ENCODE data around the gene STK32B. TPM values are rescaled to one million over a fixed set of nuclear protein-coding genes. Genes with fewer than 3 reads are reported as not detected.

Gene STK32B
- total RNA-seq, 1 experiment from 2014 or later: 11.6 TPM

DNA sequence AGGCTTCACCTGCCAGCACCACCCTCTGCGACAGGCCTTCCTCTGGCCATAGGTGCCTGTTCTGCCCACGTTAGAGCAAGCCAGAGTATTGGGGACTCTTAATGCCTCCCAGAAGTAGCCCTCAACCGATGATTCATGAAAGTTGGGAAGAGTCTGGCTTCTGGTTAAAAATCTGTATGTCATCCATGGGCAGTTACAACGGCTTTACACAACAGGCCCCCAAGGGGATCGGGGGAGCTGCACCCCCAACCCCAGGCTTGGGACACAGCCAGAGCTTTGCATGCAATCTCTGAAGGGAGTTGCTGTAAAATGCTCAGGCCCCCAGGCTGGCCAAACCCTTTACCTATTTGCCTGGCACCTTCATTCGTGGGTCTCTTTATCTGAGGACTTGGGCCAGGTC, 26.6 kb upstream of the STK32B start:
- no peaks in the 10 kb centered on the region for H3K27me3 ChIP-seq (ENCODE audit: control insufficient read depth, insufficient read depth, low read length)
- no peak for DNase-seq (ENCODE audit: low read depth, low spot score)
- intact Hi-C loops (cut with micrococcal nuclease; ENCODE audit: unreplicated experiment) (no loop called here), in situ Hi-C loops (cut with HindIII; ENCODE audit: low pct_unique_long_range_greater_than_20kb, low sequenced_read_pairs) (no loop called here)
- no peak for TF ChIP-seq REST (IDR thresholded peaks at IDR 0.05; ENCODE audit: insufficient read depth in 1 of 2, low read depth in 2 of 2, low read length in 1 of 2)
- no peak for TF ChIP-seq SIN3A (IDR thresholded peaks at IDR 0.05; ENCODE audit: borderline replicate concordance, insufficient read depth, low read depth, low read length)
- no peak for TF ChIP-seq TCF7L2 (IDR thresholded peaks at IDR 0.05; ENCODE audit: low read depth, low read length)
- TF ChIP-seq, protein P1, sequence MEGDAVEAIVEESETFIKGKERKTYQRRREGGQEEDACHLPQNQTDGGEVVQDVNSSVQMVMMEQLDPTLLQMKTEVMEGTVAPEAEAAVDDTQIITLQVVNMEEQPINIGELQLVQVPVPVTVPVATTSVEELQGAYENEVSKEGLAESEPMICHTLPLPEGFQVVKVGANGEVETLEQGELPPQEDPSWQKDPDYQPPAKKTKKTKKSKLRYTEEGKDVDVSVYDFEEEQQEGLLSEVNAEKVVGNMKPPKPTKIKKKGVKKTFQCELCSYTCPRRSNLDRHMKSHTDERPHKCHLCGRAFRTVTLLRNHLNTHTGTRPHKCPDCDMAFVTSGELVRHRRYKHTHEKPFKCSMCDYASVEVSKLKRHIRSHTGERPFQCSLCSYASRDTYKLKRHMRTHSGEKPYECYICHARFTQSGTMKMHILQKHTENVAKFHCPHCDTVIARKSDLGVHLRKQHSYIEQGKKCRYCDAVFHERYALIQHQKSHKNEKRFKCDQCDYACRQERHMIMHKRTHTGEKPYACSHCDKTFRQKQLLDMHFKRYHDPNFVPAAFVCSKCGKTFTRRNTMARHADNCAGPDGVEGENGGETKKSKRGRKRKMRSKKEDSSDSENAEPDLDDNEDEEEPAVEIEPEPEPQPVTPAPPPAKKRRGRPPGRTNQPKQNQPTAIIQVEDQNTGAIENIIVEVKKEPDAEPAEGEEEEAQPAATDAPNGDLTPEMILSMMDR (IDR thresholded peaks at IDR 0.05): no peak
- TF ChIP-seq POLR2AphosphoS5 (IDR thresholded peaks at IDR 0.05; ENCODE audit: low read depth, low read length): no peak
- no peak for ATAC-seq
- no peak overlapping the region for H3K4me3 ChIP-seq (ENCODE audit: low read depth in 2 of 2, low read length in 2 of 2)
- H3K9me3 ChIP-seq (ENCODE audit: control insufficient read depth, insufficient read depth, low read depth, low read length): no peaks in the 10 kb centered on the region
- POLR2A ChIA-PET: no interaction called here
- CTCF ChIA-PET: no interaction called here
- BruUV-seq (replicated peaks): no TSS peak
- no peaks in the 10 kb centered on the region for H3K36me3 ChIP-seq (ENCODE audit: control insufficient read depth, insufficient read depth, low read length)
- no peaks in the 10 kb centered on the region for H3K4me1 ChIP-seq (ENCODE audit: control insufficient read depth, insufficient read depth, low read length)
- H3K27ac ChIP-seq (ENCODE audit: low read length): no peak overlapping the region

GRCh38 chr4:5026371-5026770, 24.9 kb upstream of the STK32B start:
- no peak for ATAC-seq
- TF ChIP-seq SIN3A (IDR thresholded peaks at IDR 0.05; ENCODE audit: borderline replicate concordance, insufficient read depth, low read depth, low read length): no peak
- no peak for TF ChIP-seq REST (IDR thresholded peaks at IDR 0.05; ENCODE audit: insufficient read depth in 1 of 2, low read depth in 2 of 2, low read length in 1 of 2)
- TF ChIP-seq POLR2AphosphoS5 (IDR thresholded peaks at IDR 0.05; ENCODE audit: low read depth, low read length): no peak
- TF ChIP-seq TCF7L2 (IDR thresholded peaks at IDR 0.05; ENCODE audit: low read depth, low read length): no peak
- TF ChIP-seq, protein P1 (IDR thresholded peaks at IDR 0.05): no peak
- in situ Hi-C loops (cut with HindIII; ENCODE audit: low pct_unique_long_range_greater_than_20kb, low sequenced_read_pairs) (no loop called here), intact Hi-C loops (cut with micrococcal nuclease; ENCODE audit: unreplicated experiment) (no loop called here)
- no TSS peak for BruUV-seq (replicated peaks)
- no peaks in the 10 kb centered on the region for H3K36me3 ChIP-seq (ENCODE audit: control insufficient read depth, insufficient read depth, low read length)
- POLR2A ChIA-PET: no interaction called here
- H3K9me3 ChIP-seq (ENCODE audit: control insufficient read depth, insufficient read depth, low read depth, low read length): no peaks in the 10 kb centered on the region
- H3K27ac ChIP-seq (ENCODE audit: low read length): no peak overlapping the region
- H3K4me3 ChIP-seq (ENCODE audit: low read depth in 2 of 2, low read length in 2 of 2): no peak overlapping the region
- CTCF ChIA-PET: no interaction called here
- no peaks in the 10 kb centered on the region for H3K27me3 ChIP-seq (ENCODE audit: control insufficient read depth, insufficient read depth, low read length)
- H3K4me1 ChIP-seq (ENCODE audit: control insufficient read depth, insufficient read depth, low read length): no peaks in the 10 kb centered on the region
- no peak for DNase-seq (ENCODE audit: low read depth, low spot score)

All from Panc1 (cell line).